ENCODE measurements around the gene NDUFAF4. TPM values are rescaled to one million over a fixed set of nuclear protein-coding genes. Genes with fewer than 3 reads are reported as not detected.
A peak's percentile ranks its signal among the peaks of the same experiment; 100 is the strongest.

The NDUFAF4 gene
- total and polyA plus RNA-seq, 2 experiments from 2014 or later: 19.5 to 79.3 TPM

DNA sequence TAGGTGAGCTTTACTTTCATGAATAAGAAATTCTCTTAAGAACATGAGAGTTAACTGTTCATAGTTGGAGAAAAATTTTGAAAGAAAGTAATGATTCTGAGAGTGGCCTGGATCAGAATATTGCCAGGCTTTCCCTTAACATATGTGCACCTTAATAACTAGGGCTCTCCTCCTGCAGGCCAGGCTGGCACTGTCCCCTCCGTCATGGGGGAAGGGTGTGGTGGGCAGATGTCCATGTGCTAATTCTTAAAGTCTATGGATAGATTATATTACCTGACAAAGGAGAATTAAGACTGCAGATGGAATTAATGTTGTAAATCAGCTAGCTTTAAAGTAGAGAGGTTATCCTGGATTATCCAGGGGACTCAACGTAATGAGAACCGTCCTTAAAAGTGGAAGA, 15.9 kb upstream of the NDUFAF4 start:
- H3K9me3 ChIP-seq (ENCODE audit: low read depth): no peaks in the 10 kb centered on the region
- DNase-seq (ENCODE audit: low read depth in 1 of 2, low spot score in 1 of 2): no peak
- H3K27ac ChIP-seq: no peak overlapping the region
- TF ChIP-seq, protein P1, sequence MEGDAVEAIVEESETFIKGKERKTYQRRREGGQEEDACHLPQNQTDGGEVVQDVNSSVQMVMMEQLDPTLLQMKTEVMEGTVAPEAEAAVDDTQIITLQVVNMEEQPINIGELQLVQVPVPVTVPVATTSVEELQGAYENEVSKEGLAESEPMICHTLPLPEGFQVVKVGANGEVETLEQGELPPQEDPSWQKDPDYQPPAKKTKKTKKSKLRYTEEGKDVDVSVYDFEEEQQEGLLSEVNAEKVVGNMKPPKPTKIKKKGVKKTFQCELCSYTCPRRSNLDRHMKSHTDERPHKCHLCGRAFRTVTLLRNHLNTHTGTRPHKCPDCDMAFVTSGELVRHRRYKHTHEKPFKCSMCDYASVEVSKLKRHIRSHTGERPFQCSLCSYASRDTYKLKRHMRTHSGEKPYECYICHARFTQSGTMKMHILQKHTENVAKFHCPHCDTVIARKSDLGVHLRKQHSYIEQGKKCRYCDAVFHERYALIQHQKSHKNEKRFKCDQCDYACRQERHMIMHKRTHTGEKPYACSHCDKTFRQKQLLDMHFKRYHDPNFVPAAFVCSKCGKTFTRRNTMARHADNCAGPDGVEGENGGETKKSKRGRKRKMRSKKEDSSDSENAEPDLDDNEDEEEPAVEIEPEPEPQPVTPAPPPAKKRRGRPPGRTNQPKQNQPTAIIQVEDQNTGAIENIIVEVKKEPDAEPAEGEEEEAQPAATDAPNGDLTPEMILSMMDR (IDR thresholded peaks at IDR 0.05; ENCODE audit: low read depth, low read length): no peak
- H3K36me3 ChIP-seq: no peaks in the 10 kb centered on the region
- no peaks in the 10 kb centered on the region for H3K27me3 ChIP-seq
- H3K4me1 ChIP-seq (ENCODE audit: low read depth): peaks cover 3% of the 10 kb centered on the region
- H3K4me3 ChIP-seq: no peak overlapping the region

- DNase-seq (ENCODE audit: low read depth in 1 of 2, low spot score in 1 of 2): no peak
- Histone ChIP-seq H3K4me1 (ENCODE audit: low read depth) (peaks cover 3% of the 10 kb centered on the region), H3K27me3 (no peaks in the 10 kb centered on the region), H3K4me3 (no peak overlapping the region), H3K9me3 (ENCODE audit: low read depth) (no peaks in the 10 kb centered on the region), H3K36me3 (no peaks in the 10 kb centered on the region), H3K27ac (no peak overlapping the region)
- TF ChIP-seq, protein P1 (IDR thresholded peaks at IDR 0.05; ENCODE audit: low read depth, low read length): no peak
These were observed 14.1 kb upstream of the NDUFAF4 start for GRCh38 chr6:96911751-96912150.

DNA sequence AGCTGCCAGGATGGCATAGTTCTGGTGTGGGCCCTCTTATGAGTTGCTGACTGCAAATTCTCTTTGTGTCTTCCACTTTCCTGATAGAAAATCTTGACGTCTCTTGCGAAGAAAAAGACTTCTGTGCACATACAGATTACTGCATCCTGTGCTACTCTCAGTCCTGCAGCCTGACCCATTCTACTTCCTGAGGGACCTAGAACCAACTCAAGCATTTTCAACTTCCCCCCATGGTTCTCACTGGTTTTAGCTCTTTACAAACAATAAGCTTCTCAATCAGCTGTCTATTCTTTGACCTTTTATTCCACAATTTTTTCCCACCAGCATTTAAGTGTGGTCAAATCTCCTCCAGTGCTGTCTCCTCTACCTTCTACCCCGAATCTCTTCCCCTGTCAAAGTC, 13.5 kb upstream of the NDUFAF4 start:
- Histone ChIP-seq H3K4me3 (no peak overlapping the region), H3K36me3 (no peaks in the 10 kb centered on the region), H3K27me3 (no peaks in the 10 kb centered on the region), H3K4me1 (ENCODE audit: low read depth) (peaks cover 3% of the 10 kb centered on the region), H3K9me3 (ENCODE audit: low read depth) (no peaks in the 10 kb centered on the region), H3K27ac (no peak overlapping the region)
- DNase-seq (ENCODE audit: low read depth in 1 of 2, low spot score in 1 of 2): no peak
- TF ChIP-seq, protein P1 (IDR thresholded peaks at IDR 0.05; ENCODE audit: low read depth, low read length): no peak

DNA sequence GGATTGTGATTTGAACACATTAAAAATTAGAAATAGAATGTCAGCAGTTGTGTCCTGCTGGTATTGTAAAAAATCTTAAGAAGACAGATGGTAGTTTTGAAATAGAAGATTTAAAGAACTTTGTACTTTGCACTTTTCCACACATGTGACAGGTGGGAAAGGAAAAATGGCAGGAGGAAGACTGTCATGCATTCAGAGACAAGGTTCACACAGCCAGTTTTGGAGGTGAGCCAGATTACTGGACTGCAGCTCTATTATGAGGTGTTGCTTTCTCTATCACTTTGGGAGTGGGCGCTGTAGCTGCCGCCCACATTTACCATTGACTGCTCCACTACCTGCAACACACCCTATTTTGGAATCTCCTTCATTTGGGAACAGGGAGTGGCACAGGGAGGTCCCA, 12.1 kb upstream of the NDUFAF4 start:
- Histone ChIP-seq H3K36me3 (no peaks in the 10 kb centered on the region), H3K27ac (no peak overlapping the region), H3K9me3 (ENCODE audit: low read depth) (no peaks in the 10 kb centered on the region), H3K4me1 (ENCODE audit: low read depth) (peaks cover 3% of the 10 kb centered on the region), H3K4me3 (no peak overlapping the region), H3K27me3 (peaks cover 8% of the 10 kb centered on the region)
- DNase-seq (ENCODE audit: low read depth in 1 of 2, low spot score in 1 of 2): no peak
- TF ChIP-seq, protein P1 (IDR thresholded peaks at IDR 0.05; ENCODE audit: low read depth, low read length): no peak

- TF ChIP-seq, protein P1 (IDR thresholded peaks at IDR 0.05; ENCODE audit: low read depth, low read length): no peak
- Histone ChIP-seq H3K27me3 (peaks cover 10% of the 10 kb centered on the region), H3K36me3 (no peaks in the 10 kb centered on the region), H3K9me3 (ENCODE audit: low read depth) (no peaks in the 10 kb centered on the region), H3K4me1 (ENCODE audit: low read depth) (peaks cover 3% of the 10 kb centered on the region), H3K27ac (no peak overlapping the region), H3K4me3 (no peak overlapping the region)
- DNase-seq (ENCODE audit: low read depth in 1 of 2, low spot score in 1 of 2): peak in 1 of 2 donors; percentile 51
These were observed 9.8 kb upstream of the NDUFAF4 start for GRCh38 chr6:96907498-96907897.

- Histone ChIP-seq H3K4me3 (no peak overlapping the region), H3K4me1 (ENCODE audit: low read depth) (peaks cover 9% of the 10 kb centered on the region), H3K27me3 (peaks cover 8% of the 10 kb centered on the region), H3K27ac (no peak overlapping the region), H3K36me3 (peaks cover under 1% of the 10 kb centered on the region), H3K9me3 (ENCODE audit: low read depth) (no peaks in the 10 kb centered on the region)
- TF ChIP-seq, protein P1 (IDR thresholded peaks at IDR 0.05; ENCODE audit: low read depth, low read length): no peak
- no peak for DNase-seq (ENCODE audit: low read depth in 1 of 2, low spot score in 1 of 2)
These were observed 3.2 kb upstream of the NDUFAF4 start for GRCh38 chr6:96900873-96901272.

All from cardiac muscle cell (in vitro differentiated cells and primary cell).